Left lung (tissue), 10 donors: ENCODE measurements around the gene POLR3GL. TPM values are rescaled to one million over a fixed set of nuclear protein-coding genes. Genes with fewer than 3 reads are reported as not detected.
"Not testable (repeated sequence)": the region's sequence is repeated elsewhere in the genome, so short reads cannot be mapped to it uniquely, and the experiment has no call there.

ENCODE experiments used
- ATAC-seq: fragments of 200-7000 bp; cut with Tn5 transposase; one replicate; pipeline ENCODE4 v1.9.1; 2020; ENCODE audit warnings: moderate library complexity
- DNase-seq, 4 donors: peaks; one replicate each; pipeline ENCODE4 v3.0.0-alpha.2; 2013 to 2020
- H3K27ac ChIP-seq, 2 donors: fragments of 200-600 bp; sonication (generic) in 1 of 2; one replicate each; pipeline versions ENCODE4 v1.5.0 to v1.8.0; 2020 to 2021
- H3K27me3 ChIP-seq, 2 donors: fragments of 200-600 bp; sonication (generic) in 1 of 2; one replicate each; pipeline versions ENCODE4 v1.5.0 to v1.8.0; 2020 to 2021
- H3K36me3 ChIP-seq, 2 donors: fragments of 200-600 bp; sonication (generic) in 1 of 2; one replicate each; pipeline versions ENCODE4 v1.5.0 to v1.8.0; 2020 to 2021
- H3K4me1 ChIP-seq, 2 donors: fragments of 200-600 bp; one replicate each; pipeline ENCODE4 v1.8.0; 2021
- H3K4me3 ChIP-seq, 2 donors: fragments of 200-600 bp; sonication (generic) in 1 of 2; one replicate each; pipeline versions ENCODE4 v1.5.0 to v1.8.0; 2020 to 2021; ENCODE audit warnings: mild to moderate bottlenecking in 1 of 2
- H3K9me3 ChIP-seq, 2 donors: fragments of 200-600 bp; sonication (generic) in 1 of 2; one replicate each; pipeline versions ENCODE4 v1.5.0 to v1.8.0; 2020 to 2021
- CTCF ChIP-seq, 2 donors: fragments of 200-600 bp; sonication (generic) in 1 of 2; IDR thresholded peaks; one replicate each; pipeline versions ENCODE4 v1.5.0 to v1.8.0; 2021; ENCODE audit warnings: antibody characterized with exemption in 2 of 2
- intact Hi-C, 2 donors: fragments of 100-400 bp; cut with DNase I; formaldehyde crosslinking; loops; one replicate each; pipeline versions ENCODE4 v1.11.2 to v1.14.2; 2022
- polyA plus RNA-seq, 6 donors: library from polyadenylated mRNA; unstranded; fragments of 120-200 nt; gene quantifications; one replicate each; pipeline ENCODE4 v1.2.1, GENCODE V29; 2013; ENCODE audit not compliant: insufficient read length in 6 of 6
- total RNA-seq, 2 donors: library from RNA; stranded (reverse); fragmentation: NEBNext Ultra II Directional; extraction: Animal tissue kit (Norgen Biotek cat#: 25700); gene quantifications; one replicate each; pipeline ENCODE4 v1.2.1, GENCODE V29; 2021
- donor health status: DM: no; HTN: yes; CAD: no.
- donor health status: DM: no; HTN: no; CAD: no.

Gene POLR3GL
- total and polyA plus RNA-seq, 8 donors, result 19.6 to 50.2 (median 44.2) TPM

- ATAC-seq (peak; percentile 99), DNase-seq (peak; percentile 84 to 98 (median 96))
- Histone ChIP-seq H3K27ac (peak within 1 kb of the TSS; percentile 95), H3K4me3 (peak within 1 kb of the TSS; percentile 58 to 71), H3K9me3 (no peaks in the 10 kb centered on the region), H3K36me3 (peaks cover 0 to 22% of the 10 kb centered on the region in 2 donors), H3K27me3 (no peaks in the 10 kb centered on the region), H3K4me1 (peaks cover 7 to 35% of the 10 kb centered on the region in 2 donors)
- intact Hi-C loops, result no loop called here
- peak; percentile 44 to 69 for TF ChIP-seq CTCF (IDR thresholded peaks at IDR 0.05)
Observed at GRCh38 chr1:145927063-145927886, 37.2 kb upstream of the POLR3GL start, which contains the start of gene RBM8A. Gene RBM8A, minus strand, starts transcription at chr1:145927484. Its CDS starts 58 bp downstream, at chr1:145927426.

GRCh38 chr1:145927916-145928643, 36.4 kb upstream of the POLR3GL start:
- ATAC-seq (no peak), DNase-seq (no peak)
- no peaks in the 10 kb centered on the region for H3K27me3 ChIP-seq
- peak overlapping the region; percentile 95 for H3K27ac ChIP-seq
- TF ChIP-seq CTCF (IDR thresholded peaks at IDR 0.05), result no peak
- intact Hi-C loops, result no loop called here
- peaks cover 0 to 14% of the 10 kb centered on the region in 2 donors for H3K36me3 ChIP-seq
- H3K9me3 ChIP-seq, result no peaks in the 10 kb centered on the region
- peak overlapping the region; percentile 58 to 71 for H3K4me3 ChIP-seq
- H3K4me1 ChIP-seq, result peaks cover 7 to 35% of the 10 kb centered on the region in 2 donors

GRCh38 chr1:145932522-145933009, 31.9 kb upstream of the POLR3GL start:
- H3K4me3 ChIP-seq, H3K9me3 ChIP-seq, ATAC-seq, H3K27me3 ChIP-seq, DNase-seq, H3K27ac ChIP-seq, intact Hi-C loops: not testable (repeated sequence)
- H3K4me1 ChIP-seq, result peaks cover 0 to 28% of the 10 kb centered on the region in 2 donors
- H3K36me3 ChIP-seq, result peaks cover 0 to 39% of the 10 kb centered on the region in 2 donors

- H3K27me3 ChIP-seq, result no peaks in the 10 kb centered on the region
- no peak for ATAC-seq
- peaks cover 0 to 22% of the 10 kb centered on the region in 2 donors for H3K4me1 ChIP-seq
- H3K36me3 ChIP-seq, result peaks cover 0 to 49% of the 10 kb centered on the region in 2 donors
- no peaks in the 10 kb centered on the region for H3K9me3 ChIP-seq
- H3K4me3 ChIP-seq, result no peak overlapping the region
- intact Hi-C loops, result no loop called here
- TF ChIP-seq CTCF (IDR thresholded peaks at IDR 0.05), result no peak
- no peak for DNase-seq
- no peak overlapping the region for H3K27ac ChIP-seq
Observed at GRCh38 chr1:145935708-145936107, 28.8 kb upstream of the POLR3GL start.

GRCh38 chr1:145936247-145936646, 28.2 kb upstream of the POLR3GL start:
- TF ChIP-seq CTCF (IDR thresholded peaks at IDR 0.05), result no peak
- no peak overlapping the region for H3K4me3 ChIP-seq
- H3K27ac ChIP-seq, result no peak overlapping the region
- no peaks in the 10 kb centered on the region for H3K9me3 ChIP-seq
- ATAC-seq (peak; percentile 73), DNase-seq (no peak)
- intact Hi-C loops, result no loop called here
- peaks cover 0 to 22% of the 10 kb centered on the region in 2 donors for H3K4me1 ChIP-seq
- H3K36me3 ChIP-seq, result peaks cover 0 to 55% of the 10 kb centered on the region in 2 donors
- no peaks in the 10 kb centered on the region for H3K27me3 ChIP-seq
